NCI-H82 (cell line): ENCODE measurements around the gene OR2T10.
"Not testable (repeated sequence)": the region's sequence is repeated elsewhere in the genome, so short reads cannot be mapped to it uniquely, and the experiment has no call there.

Source experiments
- DNase-seq: peaks from one replicate; lab custom pipeline; 2025; lab: John Stamatoyannopoulos, UW

OR2T10 gene

GRCh38 chr1:248593226-248593625 lies 4.3 kb downstream of the OR2T10 start:
- DNase-seq: no peak

- no peak for DNase-seq
These were observed 4.8 kb downstream of the OR2T10 start for GRCh38 chr1:248592655-248593054.

- peak; percentile 17 for DNase-seq
These were observed 7.4 kb downstream of the OR2T10 start for GRCh38 chr1:248590055-248590454.

DNA sequence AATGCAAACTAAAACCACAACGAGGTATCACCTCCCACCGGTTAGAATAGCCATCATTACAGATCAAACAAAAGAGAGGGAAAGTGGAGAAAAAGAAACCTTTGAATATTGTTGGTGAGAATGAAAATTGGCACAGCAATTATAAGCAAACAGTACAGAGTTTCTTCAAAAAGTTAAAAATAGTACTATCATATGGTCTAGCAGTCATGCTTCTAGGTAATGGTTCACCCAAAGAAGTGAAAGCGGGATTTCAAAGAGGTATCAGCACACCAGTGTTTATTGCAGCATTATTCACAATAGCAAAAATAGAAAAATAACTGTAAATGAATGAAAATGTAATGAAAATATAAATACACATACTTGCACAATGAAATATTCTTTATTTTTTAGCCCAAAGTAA lies 8.2 kb downstream of the OR2T10 start:
- DNase-seq: no peak

DNA sequence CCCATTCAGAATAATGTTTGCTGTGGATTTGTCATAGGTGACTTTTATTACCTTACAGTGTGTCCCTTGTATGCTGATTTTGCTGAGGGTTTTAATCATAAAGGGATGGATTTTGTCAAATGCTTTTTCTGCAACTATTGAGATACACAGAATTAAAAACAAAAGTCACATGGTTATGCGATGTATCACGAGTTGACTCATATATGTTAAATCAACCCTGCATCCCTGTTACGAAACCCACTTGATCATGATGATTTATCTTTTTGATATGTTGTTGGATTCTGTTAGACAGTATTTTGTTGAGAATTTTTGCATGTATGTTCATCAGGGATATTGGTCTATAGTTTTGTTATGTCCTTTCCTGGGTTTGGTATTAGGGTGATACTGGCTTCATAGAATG lies 12.2 kb downstream of the OR2T10 start:
- DNase-seq: no peak

- DNase-seq: no peak
These were observed 21.1 kb downstream of the OR2T10 start for GRCh38 chr1:248576260-248576980.

GRCh38 chr1:248574657-248575056 lies 22.8 kb downstream of the OR2T10 start, which contains the start of gene OR2T34:
TSS of gene OR2T34 (minus strand) at chr1:248574757. CDS start at chr1:248574757, 0 bp downstream.
- DNase-seq: not testable (repeated sequence)

- DNase-seq: not testable (repeated sequence)
These were observed 23.6 kb downstream of the OR2T10 start for GRCh38 chr1:248573856-248574255.

- not testable (repeated sequence) for DNase-seq
These were observed 25.5 kb downstream of the OR2T10 start for GRCh38 chr1:248572049-248572448.

GRCh38 chr1:248570811-248571210 lies 26.7 kb downstream of the OR2T10 start:
- DNase-seq: not testable (repeated sequence)

- DNase-seq: not testable (repeated sequence)
These were observed 28.5 kb downstream of the OR2T10 start for GRCh38 chr1:248569049-248569448.

GRCh38 chr1:248565530-248566373 lies 31.7 kb downstream of the OR2T10 start:
- DNase-seq: not testable (repeated sequence)

- not testable (repeated sequence) for DNase-seq
These were observed 34.8 kb downstream of the OR2T10 start, which contains the start of gene OR2T29 for GRCh38 chr1:248562672-248563071. TSS of gene OR2T29 (minus strand) at chr1:248562772. CDS start at chr1:248559491, 3,281 bp downstream.

DNA sequence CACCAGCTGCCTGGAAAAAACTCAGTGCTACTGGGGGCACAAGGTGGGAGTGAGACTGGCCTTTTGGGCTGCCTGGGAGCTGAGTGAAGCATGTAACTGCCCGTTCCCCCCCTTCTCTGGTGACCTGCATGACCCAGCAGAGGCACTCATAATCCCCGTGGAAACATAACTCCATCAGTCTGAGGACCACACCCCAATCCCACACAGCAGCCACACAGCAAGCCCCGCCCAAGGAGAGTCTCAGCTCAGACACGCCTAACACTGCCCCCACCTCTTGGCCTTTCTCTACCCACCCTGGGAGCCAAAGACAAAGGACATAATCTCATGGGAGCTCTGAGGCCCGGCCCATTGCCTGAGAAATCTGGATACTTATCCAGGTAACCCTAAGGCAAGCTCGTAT lies 46.5 kb downstream of the OR2T10 start:
- DNase-seq: not testable (repeated sequence)

GRCh38 chr1:248547383-248547782 lies 50.1 kb downstream of the OR2T10 start:
- not testable (repeated sequence) for DNase-seq
